AG10803 (cell line): ENCODE data around the gene ANKRD63.

Experiments used
- DNase-seq: peaks from one replicate; pipeline ENCODE4 v3.0.0; 2010; ENCODE audit warnings: low read depth
- H3K4me3 ChIP-seq: 2 replicates; pipeline ENCODE4 v1.5.1; 2011; ENCODE audit warnings: mild to moderate bottlenecking, low read length, control low read depth
- TF ChIP-seq, protein P1 (sequence below): conservative IDR thresholded peaks from 2 replicates; pipeline ENCODE4 v1.5.1; 2011; ENCODE audit warnings: mild to moderate bottlenecking, low read length, control low read depth, inconsistent platforms

Gene ANKRD63

DNA sequence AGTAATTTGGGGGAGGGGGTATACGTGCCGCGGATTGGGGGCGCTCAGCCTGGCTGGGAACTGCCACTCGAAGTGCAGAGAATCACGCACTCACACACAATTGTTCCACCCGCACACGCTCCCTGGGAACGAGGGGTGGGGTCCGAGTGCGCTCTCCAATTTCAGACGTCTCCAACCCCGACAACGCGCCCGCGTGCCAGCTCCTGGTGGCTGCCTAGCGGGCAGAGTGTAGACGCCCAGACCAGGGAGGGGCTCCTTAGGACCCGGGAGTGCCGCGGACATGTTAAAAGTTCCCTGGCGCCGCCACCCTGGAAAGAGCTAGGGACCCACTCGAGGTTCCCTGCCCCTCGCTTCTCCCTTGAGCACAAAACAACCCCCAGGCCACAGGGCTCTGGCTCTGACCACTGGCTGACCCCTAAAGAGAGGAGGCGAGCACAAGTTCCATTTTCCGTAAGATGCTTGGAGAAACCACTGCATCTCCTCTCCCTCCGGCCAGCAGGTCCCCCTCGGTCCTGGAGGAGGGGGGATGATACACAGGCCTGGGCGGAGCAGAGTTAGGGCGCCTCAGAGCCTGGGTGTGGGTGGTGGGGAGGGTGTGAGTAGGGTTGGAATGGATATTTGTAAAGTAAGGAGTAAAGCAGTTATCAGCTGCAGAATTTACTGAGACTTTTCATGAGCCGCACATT, 894 bp upstream of the ANKRD63 start:
- no peak for DNase-seq
- TF ChIP-seq, protein P1, sequence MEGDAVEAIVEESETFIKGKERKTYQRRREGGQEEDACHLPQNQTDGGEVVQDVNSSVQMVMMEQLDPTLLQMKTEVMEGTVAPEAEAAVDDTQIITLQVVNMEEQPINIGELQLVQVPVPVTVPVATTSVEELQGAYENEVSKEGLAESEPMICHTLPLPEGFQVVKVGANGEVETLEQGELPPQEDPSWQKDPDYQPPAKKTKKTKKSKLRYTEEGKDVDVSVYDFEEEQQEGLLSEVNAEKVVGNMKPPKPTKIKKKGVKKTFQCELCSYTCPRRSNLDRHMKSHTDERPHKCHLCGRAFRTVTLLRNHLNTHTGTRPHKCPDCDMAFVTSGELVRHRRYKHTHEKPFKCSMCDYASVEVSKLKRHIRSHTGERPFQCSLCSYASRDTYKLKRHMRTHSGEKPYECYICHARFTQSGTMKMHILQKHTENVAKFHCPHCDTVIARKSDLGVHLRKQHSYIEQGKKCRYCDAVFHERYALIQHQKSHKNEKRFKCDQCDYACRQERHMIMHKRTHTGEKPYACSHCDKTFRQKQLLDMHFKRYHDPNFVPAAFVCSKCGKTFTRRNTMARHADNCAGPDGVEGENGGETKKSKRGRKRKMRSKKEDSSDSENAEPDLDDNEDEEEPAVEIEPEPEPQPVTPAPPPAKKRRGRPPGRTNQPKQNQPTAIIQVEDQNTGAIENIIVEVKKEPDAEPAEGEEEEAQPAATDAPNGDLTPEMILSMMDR, result no peak
- H3K4me3 ChIP-seq, result no peak overlapping the region

DNA sequence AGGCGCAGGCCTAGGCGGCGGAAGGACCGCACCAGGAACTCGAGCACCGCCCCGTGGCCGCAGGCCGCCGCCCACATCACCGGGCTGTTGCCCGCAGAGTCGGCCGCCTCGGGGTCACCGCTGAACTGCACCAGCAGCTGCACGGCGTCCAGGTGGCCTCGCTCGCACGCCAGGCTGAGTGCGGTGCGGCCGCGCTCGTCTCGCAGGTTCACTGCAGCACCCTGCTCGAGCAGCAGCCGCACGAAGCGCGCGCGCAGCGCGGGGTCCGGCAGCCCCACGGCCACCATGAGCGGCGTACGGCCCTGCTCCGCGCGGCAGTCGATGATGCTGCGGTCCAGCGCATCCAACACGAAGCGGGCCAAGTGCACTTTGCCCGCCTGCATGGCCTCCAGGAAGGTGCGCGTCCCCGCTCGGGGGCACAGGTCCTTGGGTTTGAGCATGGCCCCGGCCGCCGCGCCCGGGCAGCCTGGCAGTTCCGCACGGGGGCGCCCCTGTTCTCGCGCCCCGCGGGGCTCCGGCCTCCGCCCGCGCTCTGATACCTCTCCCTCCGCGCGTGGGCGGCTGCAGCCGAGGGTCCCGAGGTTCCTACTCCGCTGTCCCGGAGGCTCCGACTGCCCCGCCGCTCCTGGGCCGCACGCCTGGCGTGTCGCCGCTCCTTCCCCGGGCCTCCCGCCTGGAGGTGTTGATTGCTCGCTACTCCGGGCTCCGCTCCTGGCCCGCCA, 556 bp downstream of the ANKRD63 start:
- DNase-seq, result no peak
- H3K4me3 ChIP-seq, result peak overlapping the region; percentile 40
- TF ChIP-seq, protein P1, result no peak

DNA sequence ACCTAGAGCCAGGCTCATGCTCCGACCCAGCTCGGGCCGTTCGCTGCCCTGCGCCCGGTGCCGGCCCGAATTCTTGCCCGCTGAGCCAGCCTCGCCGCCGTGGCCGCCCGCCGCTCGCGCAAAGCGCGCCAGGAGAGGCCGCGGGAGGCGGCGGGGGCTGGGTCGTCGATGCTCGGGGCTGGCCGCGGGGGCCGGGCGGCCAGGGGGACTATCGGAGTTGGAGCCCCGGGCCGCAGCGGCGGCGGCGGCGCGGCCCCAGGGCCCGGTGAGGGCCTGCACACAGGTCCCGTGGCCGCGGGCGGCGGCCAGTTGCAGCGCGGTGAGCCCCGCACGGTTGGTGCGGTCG, 1.1 kb downstream of the ANKRD63 start:
- TF ChIP-seq, protein P1, result no peak
- no peak for DNase-seq
- no peak overlapping the region for H3K4me3 ChIP-seq

DNA sequence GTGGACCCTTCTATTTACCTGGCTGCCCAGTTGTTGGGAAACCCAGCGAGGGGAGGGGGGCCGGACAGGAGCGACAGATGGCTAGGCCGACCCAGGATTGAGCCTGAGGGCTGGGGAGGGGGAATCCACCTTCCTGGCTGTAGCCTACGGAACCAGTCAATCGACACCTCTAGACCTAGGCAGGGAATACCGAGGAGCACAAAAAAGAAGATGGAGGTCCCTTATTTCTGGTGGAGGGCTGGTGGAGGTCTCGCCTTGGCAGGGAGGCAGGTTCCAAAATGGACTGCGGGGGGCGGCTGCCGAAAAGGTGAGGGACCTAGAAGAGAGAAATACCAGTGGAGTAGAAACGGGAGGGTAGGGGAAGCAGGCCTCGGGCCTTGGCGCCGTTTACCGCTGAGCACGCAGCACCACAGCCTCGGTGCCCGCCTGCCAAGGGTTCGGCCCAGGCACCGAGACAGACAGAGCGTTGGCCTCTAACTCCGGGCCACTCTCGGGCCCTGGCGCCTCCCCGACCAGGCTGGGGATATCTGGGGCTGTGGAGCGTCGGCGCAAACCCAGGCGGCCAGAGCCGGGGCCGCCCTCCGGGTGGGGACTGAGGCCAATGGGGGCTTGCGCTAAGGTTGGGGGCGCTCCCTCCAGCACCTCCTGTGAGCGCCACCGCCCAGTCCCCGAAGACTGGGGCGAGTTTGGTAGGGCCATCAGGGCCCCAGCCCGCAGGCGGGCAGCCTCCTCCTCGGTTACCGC, 1.6 kb downstream of the ANKRD63 start:
- TF ChIP-seq, protein P1, result no peak
- no peak for DNase-seq
- H3K4me3 ChIP-seq, result no peak overlapping the region

DNA sequence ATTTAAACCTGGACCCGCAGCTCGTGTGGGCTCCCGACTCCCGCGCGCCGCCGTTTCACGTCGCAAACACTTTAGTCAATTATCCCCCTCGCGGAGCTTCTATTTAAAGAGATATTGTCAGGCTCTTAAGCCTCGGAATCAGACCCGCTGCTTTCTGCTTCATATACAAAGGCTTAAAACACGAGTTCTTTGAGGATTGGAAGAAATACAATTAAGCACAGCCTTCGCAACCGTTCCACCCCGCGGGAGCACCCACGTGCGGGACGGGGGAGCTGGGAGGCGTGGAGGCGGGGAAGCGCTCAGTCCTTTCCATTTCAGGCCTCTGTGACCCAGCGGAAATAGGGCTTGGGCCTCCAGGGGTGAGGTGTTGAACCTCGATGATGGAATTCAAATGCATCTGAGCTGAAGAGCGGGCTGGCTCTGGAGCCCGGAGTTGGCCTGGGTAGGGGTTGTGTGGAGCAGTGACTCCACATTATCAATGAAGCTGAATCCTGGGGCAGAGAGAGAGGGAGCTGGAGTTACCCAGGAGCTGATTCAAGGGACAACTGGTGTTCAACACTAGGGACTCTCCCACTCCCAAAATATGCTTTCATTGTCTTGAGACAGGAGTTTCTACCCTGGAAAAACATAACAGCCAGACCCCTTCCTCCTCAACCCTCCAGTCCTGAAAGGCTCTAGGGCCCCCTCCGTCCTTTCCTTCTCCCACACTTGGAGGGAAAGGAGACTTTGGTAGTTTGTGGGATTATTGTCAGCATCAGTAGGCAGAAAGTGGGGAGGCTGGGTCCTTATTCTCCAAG, 2.4 kb downstream of the ANKRD63 start:
- no peak for DNase-seq
- TF ChIP-seq, protein P1, result no peak
- H3K4me3 ChIP-seq, result no peak overlapping the region

DNA sequence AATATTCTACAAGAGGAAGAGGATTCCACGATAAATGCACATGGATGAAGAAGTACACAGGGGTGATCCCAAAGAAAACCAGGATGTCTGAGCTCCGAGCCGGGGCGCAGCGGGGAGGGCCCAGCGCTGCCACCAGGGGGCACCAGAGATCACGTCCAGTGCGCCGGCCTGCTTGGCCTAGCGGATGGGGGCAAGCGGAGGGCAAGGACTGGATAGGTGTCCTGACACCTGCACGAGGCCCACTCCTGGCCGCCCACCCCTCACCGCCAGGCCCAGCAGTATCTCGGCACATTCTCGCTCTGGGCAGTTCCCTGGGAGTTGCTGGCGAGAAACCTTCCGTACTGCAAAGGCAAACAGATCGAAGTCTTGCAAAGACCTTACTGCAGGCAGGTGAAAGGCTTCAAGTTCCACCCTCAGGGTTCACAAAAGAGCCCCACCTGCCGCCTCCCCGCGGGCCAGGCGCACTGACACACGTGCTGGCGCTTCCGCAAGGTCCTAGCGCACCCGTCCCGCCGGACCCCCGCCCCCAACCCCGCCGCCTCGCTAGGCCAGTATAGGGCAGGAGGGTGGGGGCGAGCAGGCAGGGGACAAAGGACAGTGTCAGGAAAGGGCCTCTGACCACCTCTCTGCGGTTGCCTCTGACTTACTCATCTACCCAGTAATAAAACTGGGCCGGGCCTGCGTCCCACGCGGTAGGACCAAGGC, 3.3 kb downstream of the ANKRD63 start:
- H3K4me3 ChIP-seq, result no peak overlapping the region
- peak; percentile 34 for DNase-seq
- TF ChIP-seq, protein P1, result peak; percentile 92
